Gastroesophageal sphincter (tissue), 4 donors: ENCODE measurements around the gene NUP153. TPM values are rescaled to one million over a fixed set of nuclear protein-coding genes. Genes with fewer than 3 reads are reported as not detected.
"Not testable (repeated sequence)": the region's sequence is repeated elsewhere in the genome, so short reads cannot be mapped to it uniquely, and the experiment has no call there.

Experiments used
- ATAC-seq: fragments of 150-250 bp; one replicate; pipeline ENCODE4 v1.9.1; 2016; ENCODE audit warnings: mild to moderate bottlenecking, moderate library complexity
- H3K27ac ChIP-seq, 4 donors: fragments of 200-600 bp; sonication (generic) in 3 of 4; 1 replicate in 3 of 4; 2 replicates in 1 of 4; pipeline ENCODE4 v1.5.1; 2016 to 2019
- H3K27me3 ChIP-seq: fragments of 200-600 bp; sonication (generic); one replicate; pipeline ENCODE4 v1.5.1; 2019
- H3K36me3 ChIP-seq, 2 donors: fragments of 200-600 bp; sonication (generic); one replicate each; pipeline ENCODE4 v1.5.1; 2019; ENCODE audit warnings: control low read depth in 1 of 2
- H3K4me1 ChIP-seq, 3 donors: fragments of 200-600 bp; sonication (generic); 1 replicate in 2 of 3; 2 replicates in 1 of 3; pipeline ENCODE4 v1.5.1; 2016 to 2019; ENCODE audit warnings: control low read depth in 2 of 3
- H3K4me3 ChIP-seq, 2 donors: fragments of 200-600 bp; sonication (generic); one replicate each; pipeline ENCODE4 v1.5.1; 2019; ENCODE audit warnings: mild to moderate bottlenecking in 1 of 2, moderate library complexity in 1 of 2
- H3K9me3 ChIP-seq, 3 donors: fragments of 200-600 bp; sonication (generic); one replicate each; pipeline ENCODE4 v1.5.1; 2017 to 2019; ENCODE audit warnings: control low read depth in 2 of 3
- EP300 ChIP-seq: sonication (generic); formaldehyde crosslinking; IDR thresholded peaks from one replicate; pipeline ENCODE4 v1.6.1; 2017; ENCODE audit warnings: antibody characterized with exemption, mild to moderate bottlenecking
- POLR2A ChIP-seq, 2 donors: fragments of 450-650 bp; IDR thresholded peaks; one replicate each; pipeline ENCODE4 v1.6.1; 2017; ENCODE audit warnings: antibody characterized with exemption in 2 of 2, mild to moderate bottlenecking in 2 of 2, moderate library complexity in 1 of 2
- POLR2AphosphoS5 ChIP-seq: sonication (generic); formaldehyde crosslinking; IDR thresholded peaks from one replicate; pipeline ENCODE4 v1.6.1; 2017; ENCODE audit warnings: antibody characterized with exemption
- WGBS, 2 donors: methylation state at CpG; one replicate each; pipeline ENCODE4 v1.1.5; 2018; ENCODE audit warnings: low coverage in 1 of 2; 5-methylcytosine and 5-hydroxymethylcytosine counted together
- total RNA-seq, 4 donors: library from RNA; depleted of rRNA; stranded (reverse); fragments of >200 nt; gene quantifications; one replicate each; pipeline ENCODE4 v1.1.0, GENCODE V29; 2016
- TF ChIP-seq, protein P1 (sequence below), 4 experiments: fragments of 200-600 bp in 2 of 4; fragments of 450-650 bp in 2 of 4; sonication (generic) in 1 of 4; IDR thresholded peaks; one replicate each; pipeline ENCODE4 v1.5.1; 2017 to 2019; ENCODE audit warnings: antibody characterized with exemption in 4 of 4, mild to moderate bottlenecking in 2 of 4, moderate library complexity in 2 of 4

The NUP153 gene
- total RNA-seq, 4 donors from 2014 or later = 28.8 to 41.6 (median 31.2) TPM

DNA sequence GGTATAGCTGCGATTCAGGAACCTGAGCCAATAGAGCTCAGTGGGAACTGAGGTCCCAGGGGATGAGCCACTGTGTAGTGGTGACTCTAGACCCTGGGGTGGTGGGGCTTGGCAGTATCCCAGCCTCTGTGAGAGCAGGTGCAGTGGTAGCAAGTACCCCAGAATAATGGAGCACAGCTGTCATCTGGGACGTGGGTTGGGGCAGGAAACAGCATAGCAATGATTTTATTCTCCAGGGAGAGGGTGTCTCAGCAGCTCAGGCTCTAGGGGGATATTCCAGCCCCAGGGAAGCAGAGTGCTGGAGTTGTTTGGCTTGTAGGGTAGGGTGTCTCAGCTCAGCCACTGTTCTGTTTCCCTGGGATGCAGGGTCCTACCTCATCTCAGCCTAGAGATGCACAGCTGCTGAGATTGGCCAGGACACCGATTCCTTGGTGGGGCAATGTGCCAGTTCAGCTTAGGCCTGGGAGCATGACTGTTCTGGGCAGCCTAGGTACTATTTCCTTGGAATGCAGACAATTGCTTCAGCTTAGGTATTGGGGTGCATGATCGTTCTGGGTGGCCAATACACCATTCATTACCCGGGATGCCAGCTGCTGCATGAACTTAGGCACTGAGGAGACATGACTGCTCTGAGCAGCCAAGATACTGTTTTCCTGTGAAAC lies 34.0 kb upstream of the NUP153 start:
- Histone ChIP-seq H3K36me3 (no peaks in the 10 kb centered on the region), H3K27ac (no peak overlapping the region), H3K9me3 (peaks cover 0 to 30% (median 0%) of the 10 kb centered on the region in 3 donors), H3K4me3 (no peak overlapping the region), H3K27me3 (no peaks in the 10 kb centered on the region), H3K4me1 (no peaks in the 10 kb centered on the region)
- ATAC-seq = no peak
- TF ChIP-seq POLR2AphosphoS5 (no peak), POLR2A (IDR thresholded peaks at IDR 0.05) (no peak), EP300 (no peak)
- TF ChIP-seq, protein P1, sequence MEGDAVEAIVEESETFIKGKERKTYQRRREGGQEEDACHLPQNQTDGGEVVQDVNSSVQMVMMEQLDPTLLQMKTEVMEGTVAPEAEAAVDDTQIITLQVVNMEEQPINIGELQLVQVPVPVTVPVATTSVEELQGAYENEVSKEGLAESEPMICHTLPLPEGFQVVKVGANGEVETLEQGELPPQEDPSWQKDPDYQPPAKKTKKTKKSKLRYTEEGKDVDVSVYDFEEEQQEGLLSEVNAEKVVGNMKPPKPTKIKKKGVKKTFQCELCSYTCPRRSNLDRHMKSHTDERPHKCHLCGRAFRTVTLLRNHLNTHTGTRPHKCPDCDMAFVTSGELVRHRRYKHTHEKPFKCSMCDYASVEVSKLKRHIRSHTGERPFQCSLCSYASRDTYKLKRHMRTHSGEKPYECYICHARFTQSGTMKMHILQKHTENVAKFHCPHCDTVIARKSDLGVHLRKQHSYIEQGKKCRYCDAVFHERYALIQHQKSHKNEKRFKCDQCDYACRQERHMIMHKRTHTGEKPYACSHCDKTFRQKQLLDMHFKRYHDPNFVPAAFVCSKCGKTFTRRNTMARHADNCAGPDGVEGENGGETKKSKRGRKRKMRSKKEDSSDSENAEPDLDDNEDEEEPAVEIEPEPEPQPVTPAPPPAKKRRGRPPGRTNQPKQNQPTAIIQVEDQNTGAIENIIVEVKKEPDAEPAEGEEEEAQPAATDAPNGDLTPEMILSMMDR (IDR thresholded peaks at IDR 0.05) = no peak
- WGBS, 2 donors = 25% methylated on average over 2 of the region's 5 CpGs; no CpG with 5 or more reads in 1 of the 2 donors

DNA sequence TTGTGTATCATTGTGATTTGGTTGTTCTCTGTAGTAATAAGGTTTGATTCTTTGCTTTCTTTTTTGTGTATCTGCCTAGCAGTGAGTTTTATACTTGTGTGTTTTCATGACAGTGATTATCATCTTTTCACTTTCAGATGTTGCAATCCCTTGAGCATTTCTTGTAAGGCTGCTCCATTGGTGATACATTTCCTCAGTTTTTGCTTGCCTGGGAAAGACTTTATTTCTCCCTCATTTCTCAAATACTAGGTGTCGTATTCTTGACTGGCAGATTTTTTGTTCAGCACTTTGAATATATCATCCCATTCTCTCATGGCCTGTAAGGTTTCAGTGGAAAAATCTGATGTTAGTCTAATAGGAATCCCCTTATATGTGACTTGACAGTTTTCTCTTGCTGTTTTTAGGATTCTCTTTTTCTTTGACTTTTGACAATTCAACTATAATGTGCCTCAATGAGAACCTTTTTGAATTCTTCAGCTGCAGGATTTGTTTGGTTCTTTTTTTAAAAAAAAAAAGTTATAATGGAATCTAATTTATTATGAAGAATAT lies 31.1 kb upstream of the NUP153 start:
- 86 to 94% methylated on average over 1 of the region's 1 CpG for WGBS, 2 donors
- H3K27ac ChIP-seq = no peak overlapping the region
- H3K4me3 ChIP-seq = no peak overlapping the region
- H3K9me3 ChIP-seq = peaks cover 0 to 30% (median 0%) of the 10 kb centered on the region in 3 donors
- TF ChIP-seq EP300 (no peak), POLR2AphosphoS5 (no peak), POLR2A (IDR thresholded peaks at IDR 0.05) (no peak)
- TF ChIP-seq, protein P1 (IDR thresholded peaks at IDR 0.05) = no peak
- no peaks in the 10 kb centered on the region for H3K4me1 ChIP-seq
- H3K36me3 ChIP-seq = no peaks in the 10 kb centered on the region
- no peak for ATAC-seq
- no peaks in the 10 kb centered on the region for H3K27me3 ChIP-seq

DNA sequence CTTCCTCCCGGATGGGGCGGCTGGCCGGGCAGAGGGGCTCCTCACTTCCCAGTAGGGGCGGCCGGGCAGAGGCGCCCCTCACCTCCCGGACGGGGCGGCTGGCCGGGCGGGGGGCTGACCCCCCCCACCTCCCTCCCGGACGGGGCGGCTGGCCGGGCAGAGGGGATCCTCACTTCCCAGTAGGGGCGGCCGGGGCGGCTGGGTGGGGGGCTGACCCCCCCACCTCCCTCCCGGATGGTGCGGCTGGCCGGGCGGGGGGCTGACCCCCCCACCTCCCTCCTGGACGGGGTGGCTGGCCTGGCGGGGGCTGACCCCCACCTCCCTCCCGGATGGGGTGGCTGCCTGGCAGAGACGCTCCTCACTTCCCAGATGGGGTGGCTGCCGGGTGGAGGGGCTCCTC lies 28.6 kb upstream of the NUP153 start:
- no CpG with 5 or more reads among the region's 27 CpGs for WGBS, 2 donors

DNA sequence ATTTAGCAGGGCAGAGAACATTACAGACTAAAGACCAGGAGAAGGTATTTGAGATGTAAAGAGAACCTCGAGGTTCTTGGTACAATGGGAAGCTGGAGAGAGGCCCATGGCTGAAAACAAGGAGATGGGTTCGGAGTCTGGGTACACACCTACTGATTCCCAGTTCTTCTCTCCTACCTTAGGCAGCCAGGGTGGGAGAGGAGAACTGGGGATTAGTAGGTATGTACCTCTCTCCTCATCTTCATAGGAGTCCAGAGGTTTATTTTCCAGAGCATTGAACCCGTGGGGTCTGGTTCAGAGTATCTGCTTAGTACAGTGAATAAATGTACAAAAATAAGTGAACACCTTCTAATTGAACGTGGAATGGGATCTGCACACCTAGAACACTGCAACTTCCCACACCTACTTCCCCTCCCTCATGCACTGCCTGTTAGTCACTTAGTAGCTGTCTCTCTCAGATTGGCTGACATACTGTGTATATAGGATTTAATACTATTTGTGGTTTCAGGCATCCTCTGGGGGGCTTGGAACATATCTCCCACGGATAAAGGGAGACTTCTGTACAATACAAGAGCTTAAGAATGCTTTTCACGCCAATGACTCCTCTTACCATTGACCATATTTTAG lies 23.5 kb upstream of the NUP153 start:
- WGBS, 2 donors = 82 to 100% methylated on average over 2 to 6 of the region's 6 CpGs
- no peak for TF ChIP-seq EP300
- TF ChIP-seq, protein P1 (IDR thresholded peaks at IDR 0.05) = no peak

More for the DNA sequence above, 28.6 kb upstream of the NUP153 start:
- H3K9me3 ChIP-seq = peaks cover 0 to 30% (median 0%) of the 10 kb centered on the region in 3 donors
- H3K4me1 ChIP-seq, H3K36me3 ChIP-seq, H3K27ac ChIP-seq, H3K4me3 ChIP-seq, H3K27me3 ChIP-seq, ATAC-seq: not testable (repeated sequence)

DNA sequence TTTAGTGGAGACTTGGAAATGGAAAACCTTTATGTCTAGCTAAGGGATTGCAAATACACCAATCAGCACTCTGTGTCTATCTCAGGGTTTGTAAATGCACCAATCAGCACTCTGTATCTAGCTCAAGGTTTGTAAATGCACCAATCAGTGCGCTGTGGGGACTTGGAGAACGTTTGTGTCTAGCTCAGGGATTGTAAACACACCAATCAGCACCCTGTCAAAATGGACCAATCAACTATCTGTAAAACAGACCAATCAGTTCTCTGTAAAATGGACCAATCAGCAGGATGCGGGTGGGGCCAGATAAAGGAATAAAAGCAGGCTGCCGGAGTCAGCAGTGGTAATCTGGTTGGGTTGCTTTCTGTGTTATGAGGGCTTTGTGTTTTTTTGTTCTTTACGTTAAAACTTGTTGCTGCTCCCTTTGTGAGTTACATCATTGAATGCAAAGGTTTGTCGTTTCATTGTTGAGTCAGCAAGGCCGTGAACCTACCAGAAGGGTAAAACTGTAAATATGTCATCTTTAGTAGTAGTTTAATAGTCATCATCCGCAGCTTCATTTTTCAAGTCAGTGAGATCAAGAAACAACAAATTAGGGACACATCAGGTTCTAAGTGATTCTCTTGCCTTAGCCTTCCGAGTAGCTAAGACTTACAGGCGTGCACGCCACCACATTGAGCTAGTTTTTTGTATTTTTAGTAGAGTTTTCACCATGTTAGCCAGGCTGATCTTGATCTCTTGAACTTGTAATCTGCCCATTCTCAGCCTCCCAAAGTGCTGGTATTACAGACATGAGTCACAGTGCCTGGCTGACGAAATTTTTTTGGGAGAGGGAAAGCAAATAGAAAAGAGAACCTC lies 22.7 kb upstream of the NUP153 start:
- Histone ChIP-seq H3K36me3 (no peaks in the 10 kb centered on the region), H3K4me1 (no peaks in the 10 kb centered on the region), H3K27me3 (no peaks in the 10 kb centered on the region), H3K9me3 (no peaks in the 10 kb centered on the region), H3K27ac (no peak overlapping the region), H3K4me3 (no peak overlapping the region)
- WGBS, 2 donors = 78% methylated on average over 8 to 12 of the region's 12 CpGs
- no peak for TF ChIP-seq POLR2A (IDR thresholded peaks at IDR 0.05)
- TF ChIP-seq POLR2AphosphoS5 = no peak
- TF ChIP-seq, protein P1 (IDR thresholded peaks at IDR 0.05) = no peak
- TF ChIP-seq EP300 = no peak
- ATAC-seq = no peak

More for the DNA sequence above, 23.5 kb upstream of the NUP153 start:
- no peaks in the 10 kb centered on the region for H3K9me3 ChIP-seq
- no peaks in the 10 kb centered on the region for H3K4me1 ChIP-seq
- H3K27ac ChIP-seq = no peak overlapping the region
- H3K4me3 ChIP-seq = no peak overlapping the region
- no peak for ATAC-seq
- no peaks in the 10 kb centered on the region for H3K36me3 ChIP-seq
- H3K27me3 ChIP-seq = no peaks in the 10 kb centered on the region
